ACC112 (cell line): Measurements from ENCODE around the gene TUBA4B.

ENCODE experiments used
- H2AFZ ChIP-seq: fragments of 200-600 bp; sonication (generic); one replicate; pipeline ENCODE4 v1.6.0; 2017; ENCODE audit warnings: antibody characterized with exemption, low read length; ENCODE audit not compliant: unreplicated experiment
- H3K27ac ChIP-seq: fragments of 200-600 bp; sonication (generic); 2 replicates; pipeline ENCODE4 v1.5.1; 2014; ENCODE audit warnings: low read depth, mild to moderate bottlenecking, antibody characterized with exemption, low read length, moderate library complexity
- H3K27me3 ChIP-seq: fragments of 200-600 bp; sonication (generic); 2 replicates; pipeline ENCODE4 v1.6.1; 2014; ENCODE audit warnings: mild to moderate bottlenecking, antibody characterized with exemption, low read length, moderate library complexity, mixed read lengths; ENCODE audit not compliant: insufficient read depth
- H3K36me3 ChIP-seq: fragments of 200-600 bp; sonication (generic); 2 replicates; pipeline ENCODE4 v1.6.1; 2016; ENCODE audit warnings: mild to moderate bottlenecking, antibody characterized with exemption, low read length, moderate library complexity, mixed read lengths; ENCODE audit not compliant: insufficient read depth
- H3K4me1 ChIP-seq: fragments of 200-600 bp; sonication (generic); one replicate; pipeline ENCODE4 v1.6.1; 2016; ENCODE audit warnings: low read length, mixed read lengths; ENCODE audit not compliant: insufficient read depth, unreplicated experiment, control insufficient read depth
- H3K4me3 ChIP-seq: fragments of 200-600 bp; sonication (generic); 2 replicates; pipeline ENCODE4 v1.5.1; 2014; ENCODE audit warnings: mild to moderate bottlenecking, low read depth, low read length
- H3K79me2 ChIP-seq: fragments of 200-600 bp; sonication (generic); one replicate; pipeline ENCODE4 v1.6.0; 2016; ENCODE audit warnings: low read length; ENCODE audit not compliant: control insufficient read depth, unreplicated experiment, insufficient read depth

TUBA4B gene

DNA sequence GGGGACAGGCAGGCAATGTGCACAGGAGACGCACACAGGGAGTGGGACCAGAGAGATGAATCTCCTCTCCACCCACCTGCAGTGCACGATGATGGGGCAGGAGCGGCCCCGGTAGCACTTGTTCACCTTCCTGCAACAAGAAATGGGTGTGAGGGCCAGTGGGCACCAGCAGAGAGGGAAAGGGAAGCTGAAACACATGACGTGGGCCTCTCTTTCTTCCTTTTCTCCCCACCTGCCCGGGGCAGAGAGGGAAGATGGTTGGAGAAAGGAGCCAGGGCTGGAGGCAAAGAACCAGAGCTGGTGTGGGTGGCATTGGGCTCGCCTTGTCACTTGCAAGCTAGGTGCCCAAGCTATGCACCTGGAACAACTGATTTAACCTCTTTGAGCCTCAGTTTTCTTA lies 38.4 kb downstream of the TUBA4B start:
- Histone ChIP-seq H3K4me3 (no peak overlapping the region), H3K4me1 (peaks cover 17% of the 10 kb centered on the region), H3K27me3 (no peaks in the 10 kb centered on the region), H3K79me2 (no peaks in the 10 kb centered on the region), H3K36me3 (no peaks in the 10 kb centered on the region), H3K27ac (no peak overlapping the region), H2AFZ (no peak overlapping the region)

DNA sequence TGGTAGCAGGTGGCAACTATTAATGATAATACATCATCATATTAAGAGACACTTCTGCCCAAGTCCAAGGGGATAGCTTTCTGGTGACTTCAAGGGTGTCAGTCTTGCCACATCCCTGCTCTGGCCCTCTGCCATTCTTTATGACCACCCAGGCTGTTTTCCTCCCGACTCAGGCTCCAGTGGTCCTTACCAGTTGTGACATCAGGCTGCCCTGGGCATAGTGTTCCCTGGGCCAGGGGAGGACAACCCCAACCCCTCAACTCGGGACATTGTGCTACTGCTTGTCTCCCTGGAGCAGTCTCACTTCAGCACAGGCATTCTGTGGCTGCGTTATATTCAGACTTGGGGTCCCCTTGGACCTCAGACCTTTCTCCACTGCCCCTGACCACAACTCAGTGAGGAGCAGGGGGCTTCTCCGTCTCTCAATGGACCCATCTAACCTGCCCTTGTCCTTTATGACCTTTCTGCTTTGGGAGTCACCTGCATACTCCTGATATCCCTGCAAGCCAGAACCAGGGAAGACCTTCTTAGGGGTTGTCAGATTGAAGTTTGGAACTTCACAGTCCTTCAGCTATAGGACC lies 39.0 kb downstream of the TUBA4B start:
- Histone ChIP-seq H3K36me3 (no peaks in the 10 kb centered on the region), H3K4me3 (no peak overlapping the region), H3K27me3 (no peaks in the 10 kb centered on the region), H3K79me2 (no peaks in the 10 kb centered on the region), H3K27ac (no peak overlapping the region), H3K4me1 (peaks cover 11% of the 10 kb centered on the region), H2AFZ (no peak overlapping the region)

DNA sequence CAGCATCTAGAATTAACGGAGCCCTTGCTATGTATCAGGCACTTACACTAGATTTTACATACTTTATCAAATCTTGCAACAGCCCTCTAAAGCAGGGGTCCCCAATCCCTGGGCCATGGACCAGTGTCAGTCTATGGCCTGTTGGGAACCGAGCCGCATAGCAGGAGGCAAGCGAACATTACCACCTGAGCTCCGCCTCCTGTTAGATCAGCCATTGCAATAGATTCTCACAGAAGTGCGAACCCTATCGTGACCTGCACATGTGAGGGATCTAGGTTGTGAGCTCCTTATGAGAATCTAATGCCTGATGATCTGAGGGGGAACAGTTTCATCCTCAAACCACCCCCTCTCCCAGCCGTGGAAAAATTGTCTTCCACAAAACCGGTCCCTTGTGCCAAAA lies 39.6 kb downstream of the TUBA4B start:
- Histone ChIP-seq H3K4me3 (no peak overlapping the region), H2AFZ (no peak overlapping the region), H3K79me2 (no peaks in the 10 kb centered on the region), H3K27ac (no peak overlapping the region), H3K4me1 (peaks cover 11% of the 10 kb centered on the region), H3K36me3 (no peaks in the 10 kb centered on the region), H3K27me3 (no peaks in the 10 kb centered on the region)

DNA sequence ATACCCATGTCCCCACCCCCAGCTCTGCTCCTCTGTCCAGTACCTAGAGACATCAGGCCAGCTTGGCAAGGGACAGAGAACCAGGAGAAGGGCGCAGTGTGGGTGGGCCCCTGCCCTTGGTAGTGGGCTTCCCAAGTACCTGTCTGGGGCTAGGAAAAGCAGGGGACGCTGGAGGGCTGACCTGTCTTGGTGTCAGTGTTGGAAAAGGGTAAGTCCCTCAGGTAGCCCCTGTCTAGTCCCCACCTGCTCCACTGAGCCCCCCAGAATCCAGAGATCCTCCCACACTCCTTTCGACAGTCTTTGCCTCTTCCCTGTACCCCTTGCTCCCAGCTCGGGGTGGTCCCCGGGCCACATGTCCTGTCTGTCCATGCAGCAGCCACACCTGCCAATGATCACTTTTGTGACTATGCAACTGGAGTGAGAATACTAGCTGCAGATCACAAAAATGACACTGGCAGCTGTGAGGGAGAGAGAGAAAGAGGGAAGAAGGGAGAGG lies 40.7 kb downstream of the TUBA4B start:
- H3K27me3 ChIP-seq, result no peaks in the 10 kb centered on the region
- no peak overlapping the region for H3K4me3 ChIP-seq
- no peak overlapping the region for H2AFZ ChIP-seq
- peaks cover 11% of the 10 kb centered on the region for H3K4me1 ChIP-seq
- no peak overlapping the region for H3K27ac ChIP-seq
- no peaks in the 10 kb centered on the region for H3K36me3 ChIP-seq
- no peaks in the 10 kb centered on the region for H3K79me2 ChIP-seq

DNA sequence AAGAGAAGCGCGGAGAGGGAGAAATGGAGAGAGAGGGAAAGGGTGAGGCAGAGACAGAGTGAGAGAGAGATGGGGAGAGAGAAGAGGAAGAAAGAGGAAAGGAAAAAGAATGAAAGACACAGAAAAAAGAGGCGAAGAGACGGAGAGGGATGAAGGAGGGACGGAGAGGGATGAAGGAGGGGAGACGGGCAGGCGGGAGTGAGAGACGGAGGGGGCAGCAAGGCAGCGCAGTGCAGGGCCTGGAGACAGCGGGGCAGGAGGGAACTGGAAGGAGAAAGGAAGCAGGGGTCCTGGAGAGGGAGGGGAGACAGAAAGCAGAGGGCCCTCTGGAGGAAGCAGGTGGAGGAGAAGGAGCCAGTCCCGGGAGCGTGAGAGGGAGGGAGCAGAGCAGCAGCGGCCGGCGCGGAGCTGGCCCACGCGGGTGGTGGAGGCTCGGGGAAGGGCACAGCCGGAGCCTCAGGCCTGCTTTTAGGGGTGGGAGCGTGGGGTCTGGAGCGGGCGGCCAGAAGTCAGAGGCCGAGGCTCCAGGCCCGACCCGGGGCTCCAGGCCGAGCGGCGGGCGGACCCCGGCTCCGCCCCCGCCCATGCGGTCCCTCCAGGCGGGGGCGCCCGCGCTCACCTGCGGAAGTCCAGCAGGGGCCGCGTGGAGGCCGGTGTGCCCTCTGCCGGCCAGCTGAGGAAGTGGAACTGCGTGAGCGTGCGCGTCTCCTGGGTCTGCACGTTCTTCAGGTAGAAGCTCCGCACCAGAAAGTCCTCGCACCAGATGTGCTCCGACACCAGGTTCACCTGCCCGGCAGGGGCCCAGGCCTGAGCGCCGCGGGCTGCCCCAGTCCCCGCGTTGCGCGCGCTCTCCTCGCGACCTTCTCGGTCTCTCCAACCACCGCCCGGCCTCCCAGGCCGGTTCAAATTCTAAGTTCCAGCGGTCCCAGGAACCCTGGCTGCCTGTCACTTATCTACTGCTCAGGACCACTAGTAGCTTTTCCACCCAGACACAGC lies 41.6 kb downstream of the TUBA4B start:
- peak overlapping the region; percentile 73 for H3K4me3 ChIP-seq
- no peaks in the 10 kb centered on the region for H3K79me2 ChIP-seq
- H2AFZ ChIP-seq, result peak overlapping the region; percentile 76
- no peaks in the 10 kb centered on the region for H3K27me3 ChIP-seq
- peaks cover 7% of the 10 kb centered on the region for H3K4me1 ChIP-seq
- no peaks in the 10 kb centered on the region for H3K36me3 ChIP-seq
- no peak overlapping the region for H3K27ac ChIP-seq

DNA sequence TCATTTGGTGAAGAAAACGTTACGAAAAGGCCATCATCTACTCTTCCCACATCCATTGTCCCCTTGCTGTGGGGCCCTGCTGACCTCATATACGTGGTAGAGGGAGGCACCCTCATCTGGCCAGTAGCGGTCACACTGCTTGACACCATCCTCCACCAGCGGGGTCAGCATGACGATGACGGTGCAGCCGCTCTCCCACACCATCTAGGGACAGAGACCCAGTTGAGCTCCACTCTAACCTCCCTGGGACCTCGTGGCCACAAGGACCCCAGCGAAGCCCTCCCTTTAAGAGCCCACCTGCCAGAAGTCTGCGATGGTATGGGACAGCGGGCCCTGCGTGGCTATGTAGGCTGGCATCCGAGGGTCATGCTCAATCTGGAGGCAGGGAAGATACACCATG lies 43.1 kb downstream of the TUBA4B start:
- H3K4me1 ChIP-seq, result no peaks in the 10 kb centered on the region
- no peak overlapping the region for H3K27ac ChIP-seq
- H3K36me3 ChIP-seq, result no peaks in the 10 kb centered on the region
- H2AFZ ChIP-seq, result no peak overlapping the region
- no peak overlapping the region for H3K4me3 ChIP-seq
- no peaks in the 10 kb centered on the region for H3K79me2 ChIP-seq
- H3K27me3 ChIP-seq, result 0 out of 2 replicates have a peak, but pooled peaks cover under 1% of the 10 kb centered on the region

DNA sequence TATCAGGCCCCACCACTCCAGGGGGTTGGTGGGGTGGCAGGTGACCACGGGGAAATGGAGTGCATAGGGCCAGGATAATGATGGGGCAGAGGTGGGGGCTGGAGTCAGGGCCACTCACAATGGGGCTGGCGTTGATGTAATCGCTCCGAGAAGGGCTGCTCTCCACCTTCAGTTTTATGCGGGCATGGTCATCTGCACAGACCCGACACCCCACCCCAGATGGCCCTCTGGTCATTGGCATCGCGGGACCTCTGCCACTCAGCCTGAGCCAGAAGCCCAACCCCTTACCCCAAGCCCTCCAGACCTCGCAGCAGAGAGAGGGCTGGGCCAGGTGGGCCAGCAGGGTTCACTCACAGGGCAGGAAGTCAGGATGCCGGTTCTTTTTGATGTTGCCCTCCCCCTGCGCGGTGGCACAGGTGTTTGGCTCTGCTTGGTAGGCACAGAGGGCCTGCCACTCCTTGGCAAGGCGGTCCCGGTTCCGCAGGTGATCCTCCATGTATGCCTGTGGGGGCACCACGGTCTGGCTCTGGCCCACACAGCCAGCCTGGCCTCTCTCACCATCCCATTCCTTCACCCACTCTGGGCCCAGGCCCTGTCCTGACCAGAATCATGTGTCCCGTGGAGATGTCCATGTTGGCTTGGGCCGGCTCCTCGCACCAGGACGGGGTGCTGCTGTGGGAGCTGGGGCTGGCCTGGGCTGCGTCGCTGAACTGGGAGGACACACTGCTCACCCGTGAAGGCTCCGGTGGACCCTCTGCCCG lies 43.8 kb downstream of the TUBA4B start:
- Histone ChIP-seq H3K4me3 (no peak overlapping the region), H3K79me2 (no peaks in the 10 kb centered on the region), H2AFZ (no peak overlapping the region), H3K27me3 (peaks cover 7% of the 10 kb centered on the region; the same call in 1 of the 2 replicates), H3K27ac (no peak overlapping the region), H3K36me3 (no peaks in the 10 kb centered on the region), H3K4me1 (no peaks in the 10 kb centered on the region)

DNA sequence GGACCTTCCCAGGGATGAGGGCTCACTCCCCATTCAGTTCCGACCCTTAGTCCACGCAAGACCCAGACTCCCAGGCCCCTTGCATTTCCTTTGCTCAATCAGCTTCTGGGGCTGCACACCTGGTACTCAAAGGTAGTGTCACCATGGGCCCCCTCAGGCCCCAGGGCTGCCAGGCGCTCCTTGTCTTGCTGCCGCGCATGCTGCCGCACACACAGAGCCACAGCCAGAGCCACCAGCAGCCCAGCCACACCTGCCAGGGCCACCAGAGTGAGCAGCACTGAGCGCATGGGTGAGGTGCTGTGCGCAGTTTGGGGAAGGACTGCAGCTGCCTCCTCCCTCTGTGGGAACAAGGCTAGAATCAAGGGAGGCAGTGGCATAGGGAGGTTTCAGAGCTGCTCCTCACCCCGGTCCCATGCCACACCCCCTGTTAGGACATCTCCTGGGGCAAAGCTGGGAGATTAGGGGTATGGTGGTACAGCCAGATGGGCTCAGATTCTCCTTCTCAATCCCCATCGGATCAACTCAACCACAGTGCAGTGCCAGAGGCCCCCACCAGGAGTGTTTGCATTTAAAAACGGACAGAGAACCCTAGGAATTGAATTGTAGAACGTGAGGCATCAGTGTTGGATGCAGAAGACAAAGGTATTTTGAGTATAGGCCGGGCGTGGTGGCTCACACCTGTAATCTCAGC lies 44.9 kb downstream of the TUBA4B start:
- Histone ChIP-seq H3K4me1 (no peaks in the 10 kb centered on the region), H3K27me3 (peaks cover 14% of the 10 kb centered on the region; the same call in 1 of the 2 replicates), H3K27ac (no peak overlapping the region), H3K79me2 (no peaks in the 10 kb centered on the region), H2AFZ (no peak overlapping the region), H3K4me3 (no peak overlapping the region), H3K36me3 (no peaks in the 10 kb centered on the region)

DNA sequence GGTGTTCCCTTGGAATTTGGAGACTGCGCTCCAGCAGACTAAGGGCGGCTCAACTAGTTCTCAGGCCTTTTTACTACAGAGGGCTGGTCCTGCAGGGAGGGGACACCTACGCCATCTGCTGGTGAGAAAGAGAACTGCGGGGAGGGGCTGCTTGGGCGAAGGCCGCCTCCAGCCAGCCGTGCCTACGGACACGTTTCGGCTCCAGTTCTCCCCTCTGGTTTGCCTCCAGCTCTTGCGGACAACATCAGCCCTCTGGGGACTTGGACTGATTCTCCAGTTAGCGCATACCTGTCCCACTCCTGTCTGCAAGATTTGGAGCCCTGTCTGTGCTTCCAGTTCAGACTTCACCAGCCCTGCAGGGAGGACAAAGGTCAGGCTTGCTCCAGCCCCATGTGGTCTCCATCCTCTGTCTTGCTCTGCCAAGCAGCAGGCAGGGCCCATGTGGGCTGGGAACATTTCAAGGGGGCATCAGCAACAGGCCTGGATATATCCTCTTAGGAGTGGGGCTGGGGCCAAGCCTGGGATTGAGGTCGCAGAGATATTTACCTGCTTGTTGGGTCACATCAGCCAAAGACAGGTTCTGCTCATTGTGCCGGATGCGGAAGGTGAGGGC lies 45.8 kb downstream of the TUBA4B start:
- H3K4me1 ChIP-seq, result no peaks in the 10 kb centered on the region
- no peak overlapping the region for H3K27ac ChIP-seq
- H3K27me3 ChIP-seq, result peaks cover 19% of the 10 kb centered on the region; the same call in 1 of the 2 replicates
- H3K79me2 ChIP-seq, result no peaks in the 10 kb centered on the region
- H2AFZ ChIP-seq, result no peak overlapping the region
- H3K36me3 ChIP-seq, result no peaks in the 10 kb centered on the region
- H3K4me3 ChIP-seq, result no peak overlapping the region

DNA sequence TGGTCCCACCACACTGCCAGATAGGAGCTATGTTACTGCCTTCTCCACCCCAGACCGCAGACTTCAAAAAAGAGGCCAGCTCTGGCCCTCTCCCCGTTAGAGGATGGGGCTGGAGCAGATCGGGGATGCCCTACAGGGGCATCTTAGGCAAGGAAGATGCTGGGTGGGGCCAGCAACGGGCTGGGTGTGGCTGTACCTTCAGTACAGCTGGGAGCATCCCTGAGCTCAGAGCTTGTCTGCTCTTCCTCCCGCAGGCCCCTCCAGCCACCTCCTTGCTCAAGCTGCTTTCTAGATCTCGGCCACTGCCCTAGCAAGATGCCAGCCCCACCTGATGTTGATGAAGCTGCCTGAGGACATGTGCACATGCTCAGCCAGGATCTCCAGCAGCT lies 46.3 kb downstream of the TUBA4B start:
- Histone ChIP-seq H2AFZ (no peak overlapping the region), H3K27ac (no peak overlapping the region), H3K79me2 (no peaks in the 10 kb centered on the region), H3K4me1 (no peaks in the 10 kb centered on the region), H3K4me3 (no peak overlapping the region), H3K36me3 (no peaks in the 10 kb centered on the region), H3K27me3 (peaks cover 22% of the 10 kb centered on the region; the same call in 1 of the 2 replicates)
